Measurements from ENCODE around the gene HDAC4. TPM values are rescaled to one million over a fixed set of nuclear protein-coding genes. Genes with fewer than 3 reads are reported as not detected.

The HDAC4 gene
- polyA plus RNA-seq, 1 donor (not counting 4 experiments of a cell fraction or from before 2014, with no cell fraction given): 2.9 TPM

DNA sequence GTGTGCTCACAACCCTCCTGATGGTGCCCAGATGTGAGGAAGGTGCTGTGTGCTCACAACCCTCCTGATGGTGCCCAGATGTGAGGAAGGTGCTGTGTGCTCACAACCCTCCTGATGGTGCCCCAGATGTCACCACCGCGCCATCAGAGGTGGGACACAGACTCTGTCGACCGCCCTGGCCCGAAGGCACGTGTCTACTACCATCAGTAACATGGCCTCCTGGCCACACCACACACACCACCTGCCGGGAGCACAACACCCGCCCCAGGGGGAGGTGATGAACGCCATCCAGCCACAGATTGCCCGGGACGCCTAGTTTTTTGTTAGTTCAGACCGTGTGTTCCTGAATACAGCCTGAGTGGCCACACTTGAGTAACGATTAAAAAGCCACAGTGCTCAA is 24.5 kb downstream of the HDAC4 start:
- no peak overlapping the region for H3K9ac ChIP-seq (ENCODE audit: control insufficient read depth, extremely low read depth, insufficient read depth, low read length)
- no peak overlapping the region for H3K4me3 ChIP-seq (ENCODE audit: control insufficient read depth in 2 of 3, extremely low read depth in 1 of 3, insufficient read depth in 2 of 3, low read depth in 1 of 3, low read length in 3 of 3)
- H3K9me1 ChIP-seq (ENCODE audit: control insufficient read depth, extremely low read depth, insufficient read depth, low read length): no peaks in the 10 kb centered on the region
- peaks cover 0 to 4% of the 10 kb centered on the region in 2 experiments for H3K36me3 ChIP-seq (ENCODE audit: control insufficient read depth in 2 of 2, extremely low read depth in 1 of 2, insufficient read depth in 2 of 2, low read length in 2 of 2)
- no peaks in the 10 kb centered on the region for H3K27me3 ChIP-seq (ENCODE audit: control insufficient read depth, extremely low read depth, insufficient read depth, low read length)
- H4K20me1 ChIP-seq (ENCODE audit: control insufficient read depth, extremely low read depth, insufficient read depth, low read length): no peaks in the 10 kb centered on the region
- no peak overlapping the region for H2AFZ ChIP-seq (ENCODE audit: control insufficient read depth, low read length)
- H3K79me2 ChIP-seq (ENCODE audit: control insufficient read depth, insufficient read depth, low read length): no peaks in the 10 kb centered on the region
- H3K4me1 ChIP-seq (ENCODE audit: control insufficient read depth, extremely low read depth, insufficient read depth, low read length): no peaks in the 10 kb centered on the region
- no peak overlapping the region for H3K4me2 ChIP-seq (ENCODE audit: control insufficient read depth, extremely low read depth, insufficient read depth, low read depth, low read length)
- dilution Hi-C loops (cut with MboI; ENCODE audit: extremely low pct_ligation_motif_present, low sequenced_read_pairs): no loop called here
- no peak for DNase-seq (ENCODE audit: low read depth, low spot score)
- H3K9me3 ChIP-seq (ENCODE audit: control insufficient read depth, low read depth, low read length): no peaks in the 10 kb centered on the region
- TF ChIP-seq EZH2 (IDR thresholded peaks at IDR 0.05; ENCODE audit: low read length): no peak
- TF ChIP-seq, protein P1, sequence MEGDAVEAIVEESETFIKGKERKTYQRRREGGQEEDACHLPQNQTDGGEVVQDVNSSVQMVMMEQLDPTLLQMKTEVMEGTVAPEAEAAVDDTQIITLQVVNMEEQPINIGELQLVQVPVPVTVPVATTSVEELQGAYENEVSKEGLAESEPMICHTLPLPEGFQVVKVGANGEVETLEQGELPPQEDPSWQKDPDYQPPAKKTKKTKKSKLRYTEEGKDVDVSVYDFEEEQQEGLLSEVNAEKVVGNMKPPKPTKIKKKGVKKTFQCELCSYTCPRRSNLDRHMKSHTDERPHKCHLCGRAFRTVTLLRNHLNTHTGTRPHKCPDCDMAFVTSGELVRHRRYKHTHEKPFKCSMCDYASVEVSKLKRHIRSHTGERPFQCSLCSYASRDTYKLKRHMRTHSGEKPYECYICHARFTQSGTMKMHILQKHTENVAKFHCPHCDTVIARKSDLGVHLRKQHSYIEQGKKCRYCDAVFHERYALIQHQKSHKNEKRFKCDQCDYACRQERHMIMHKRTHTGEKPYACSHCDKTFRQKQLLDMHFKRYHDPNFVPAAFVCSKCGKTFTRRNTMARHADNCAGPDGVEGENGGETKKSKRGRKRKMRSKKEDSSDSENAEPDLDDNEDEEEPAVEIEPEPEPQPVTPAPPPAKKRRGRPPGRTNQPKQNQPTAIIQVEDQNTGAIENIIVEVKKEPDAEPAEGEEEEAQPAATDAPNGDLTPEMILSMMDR (optimal IDR thresholded peaks at IDR 0.05 in 1 of 3, IDR thresholded peaks at IDR 0.05 in 1 of 3, conservative IDR thresholded peaks at IDR 0.05 in 1 of 3; ENCODE audit: extremely low read depth in 1 of 3, insufficient read depth in 2 of 3, low read length in 3 of 3): no peak
- H3K27ac ChIP-seq (ENCODE audit: control insufficient read depth, insufficient read depth, low read length): no peak overlapping the region
- no peak for FAIRE-seq

- DNase-seq (ENCODE audit: low read depth, low spot score): no peak
- no peak overlapping the region for H3K4me2 ChIP-seq (ENCODE audit: control insufficient read depth, extremely low read depth, insufficient read depth, low read depth, low read length)
- FAIRE-seq: no peak
- no peak overlapping the region for H3K27ac ChIP-seq (ENCODE audit: control insufficient read depth, insufficient read depth, low read length)
- no peaks in the 10 kb centered on the region for H3K27me3 ChIP-seq (ENCODE audit: control insufficient read depth, extremely low read depth, insufficient read depth, low read length)
- H3K79me2 ChIP-seq (ENCODE audit: control insufficient read depth, insufficient read depth, low read length): no peaks in the 10 kb centered on the region
- dilution Hi-C loops (cut with MboI; ENCODE audit: extremely low pct_ligation_motif_present, low sequenced_read_pairs): no loop called here
- no peak overlapping the region for H2AFZ ChIP-seq (ENCODE audit: control insufficient read depth, low read length)
- H3K9me3 ChIP-seq (ENCODE audit: control insufficient read depth, low read depth, low read length): no peaks in the 10 kb centered on the region
- H3K4me1 ChIP-seq (ENCODE audit: control insufficient read depth, extremely low read depth, insufficient read depth, low read length): no peaks in the 10 kb centered on the region
- no peaks in the 10 kb centered on the region for H4K20me1 ChIP-seq (ENCODE audit: control insufficient read depth, extremely low read depth, insufficient read depth, low read length)
- H3K36me3 ChIP-seq (ENCODE audit: control insufficient read depth in 2 of 2, extremely low read depth in 1 of 2, insufficient read depth in 2 of 2, low read length in 2 of 2): peaks cover 0 to 4% of the 10 kb centered on the region in 2 experiments
- H3K4me3 ChIP-seq (ENCODE audit: control insufficient read depth in 2 of 3, extremely low read depth in 1 of 3, insufficient read depth in 2 of 3, low read depth in 1 of 3, low read length in 3 of 3): no peak overlapping the region
- TF ChIP-seq EZH2 (IDR thresholded peaks at IDR 0.05; ENCODE audit: low read length): no peak
- TF ChIP-seq, protein P1 (optimal IDR thresholded peaks at IDR 0.05 in 1 of 3, IDR thresholded peaks at IDR 0.05 in 1 of 3, conservative IDR thresholded peaks at IDR 0.05 in 1 of 3; ENCODE audit: extremely low read depth in 1 of 3, insufficient read depth in 2 of 3, low read length in 3 of 3): peak in 1 of 3 experiments; percentile 49
- H3K9me1 ChIP-seq (ENCODE audit: control insufficient read depth, extremely low read depth, insufficient read depth, low read length): no peaks in the 10 kb centered on the region
- no peak overlapping the region for H3K9ac ChIP-seq (ENCODE audit: control insufficient read depth, extremely low read depth, insufficient read depth, low read length)
Observed at GRCh38 chr2:239375278-239376061, 25.4 kb downstream of the HDAC4 start.
